GM18861 (cell line): ENCODE results near the gene PRND.
"Not testable (repeated sequence)": the region's sequence is repeated elsewhere in the genome, so short reads cannot be mapped to it uniquely, and the experiment has no call there.

Experiments used
- ATAC-seq: cut with Tn5 transposase; IDR thresholded peaks from one replicate; pipeline ENCODE4 v1.9.1; 2021; ENCODE audit not compliant: unreplicated experiment

Gene PRND, protein sequence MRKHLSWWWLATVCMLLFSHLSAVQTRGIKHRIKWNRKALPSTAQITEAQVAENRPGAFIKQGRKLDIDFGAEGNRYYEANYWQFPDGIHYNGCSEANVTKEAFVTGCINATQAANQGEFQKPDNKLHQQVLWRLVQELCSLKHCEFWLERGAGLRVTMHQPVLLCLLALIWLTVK

DNA sequence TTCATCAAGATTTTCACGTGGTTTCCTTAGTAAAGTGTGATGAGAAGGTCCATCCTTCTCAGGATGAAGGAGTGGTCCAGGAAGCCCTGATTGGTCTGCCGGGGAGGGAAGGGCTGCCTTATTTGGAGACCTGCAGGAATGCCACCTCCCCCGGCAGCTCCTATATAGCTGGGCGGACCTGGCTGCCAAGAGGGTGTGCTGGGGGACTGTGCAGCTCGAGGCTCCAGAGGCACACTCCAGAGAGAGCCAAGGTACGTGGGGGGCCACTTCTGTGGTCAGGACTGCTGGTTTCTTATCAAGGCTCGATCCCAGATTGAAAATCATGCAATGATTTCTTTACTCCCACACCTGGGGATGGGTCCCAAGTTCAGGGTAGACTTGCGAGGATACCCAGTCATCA is at the start of gene PRND:
Gene PRND, plus strand, starts transcription at position 191 of the 400 bp plus-strand sequence. CDS start 2,643 bp downstream, outside the sequence.
- ATAC-seq, result no peak

DNA sequence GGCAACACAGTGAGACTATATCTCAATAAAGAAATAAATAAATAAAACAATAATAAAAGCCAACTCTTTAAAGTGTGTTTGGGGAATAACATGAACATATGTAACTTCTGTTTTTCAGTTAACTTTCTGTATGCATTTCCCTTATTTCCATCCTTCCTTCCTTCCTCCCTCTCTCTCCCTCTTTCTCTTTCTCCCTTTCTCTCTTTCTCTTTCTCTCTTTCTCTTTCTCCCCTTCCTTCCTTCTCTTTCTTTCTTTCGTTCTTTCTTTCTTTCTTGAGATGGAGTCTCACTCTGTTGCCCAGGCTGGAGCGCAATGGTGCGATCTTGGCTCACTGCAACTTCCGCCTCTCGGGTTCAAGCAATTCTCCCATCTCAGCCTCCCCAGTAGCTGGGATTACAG is 48.8 kb upstream of the PRND start:
- ATAC-seq, result no peak

DNA sequence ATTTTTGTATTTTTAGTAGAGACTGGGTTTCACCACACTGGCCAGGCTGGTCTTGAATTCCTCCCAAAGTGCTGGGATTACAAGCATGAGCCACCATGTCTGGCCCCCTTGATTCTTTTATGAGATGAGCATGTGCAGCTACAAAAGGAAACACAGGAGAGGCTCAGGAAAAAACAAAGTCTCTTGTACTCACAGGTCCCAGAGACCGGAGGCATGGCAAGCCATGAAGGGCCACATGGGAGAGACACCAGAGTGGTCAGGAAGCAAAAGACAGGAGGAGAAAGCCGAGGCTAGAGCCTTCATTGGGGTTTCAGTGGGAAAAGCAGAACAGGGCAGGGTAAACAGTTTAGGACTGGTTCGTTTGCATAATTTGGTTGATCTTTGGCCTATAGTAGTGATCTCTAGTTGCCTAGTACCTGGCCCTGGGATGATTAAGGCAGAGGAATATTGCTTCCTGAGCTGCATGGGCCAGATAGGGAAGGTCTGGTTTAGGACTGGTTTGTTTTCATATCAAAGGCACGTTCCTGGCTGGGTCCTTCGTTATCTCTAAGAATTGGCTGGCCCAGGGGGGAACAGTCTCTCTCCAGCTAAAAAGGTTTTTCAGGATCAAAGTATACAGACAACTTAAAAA is 48.2 kb upstream of the PRND start:
- no peak for ATAC-seq

DNA sequence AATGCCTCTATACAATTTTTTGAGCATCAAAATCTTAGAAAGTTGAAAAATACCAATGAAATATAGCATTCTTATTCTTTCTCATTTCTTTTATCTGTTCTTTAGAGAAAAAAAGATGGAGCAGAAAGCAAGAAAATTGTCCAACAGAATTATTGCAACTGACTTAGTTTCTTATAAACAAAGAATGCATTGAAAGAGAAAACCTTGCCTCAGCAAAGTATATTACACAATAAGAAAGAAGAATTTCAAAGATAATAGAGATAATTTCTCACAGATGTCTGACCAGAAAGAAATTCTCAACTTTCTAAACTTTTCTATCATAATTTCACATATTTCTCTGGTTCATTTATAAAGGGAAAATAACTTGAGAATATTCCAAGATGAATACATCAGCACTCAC is 47.0 kb upstream of the PRND start:
- ATAC-seq, result no peak

DNA sequence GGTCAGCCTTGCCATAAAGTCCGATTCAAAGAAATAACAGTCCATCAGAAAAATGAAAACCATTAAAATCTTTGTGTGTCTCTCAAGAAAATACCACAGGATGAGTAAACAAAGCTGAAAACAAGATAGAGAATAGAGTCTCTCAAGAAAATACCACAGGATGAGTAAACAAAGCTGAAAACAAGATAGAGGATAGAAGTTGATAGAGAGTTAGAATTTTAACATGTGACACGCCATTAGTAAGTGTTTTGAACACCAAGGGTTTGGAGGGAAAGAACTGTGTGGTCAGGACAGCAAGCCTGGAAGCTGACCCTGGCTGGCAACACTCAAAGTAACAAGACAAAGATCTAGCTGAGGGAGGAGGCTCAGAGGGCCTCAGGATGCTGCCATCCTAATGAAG is 43.9 kb upstream of the PRND start:
- no peak for ATAC-seq

DNA sequence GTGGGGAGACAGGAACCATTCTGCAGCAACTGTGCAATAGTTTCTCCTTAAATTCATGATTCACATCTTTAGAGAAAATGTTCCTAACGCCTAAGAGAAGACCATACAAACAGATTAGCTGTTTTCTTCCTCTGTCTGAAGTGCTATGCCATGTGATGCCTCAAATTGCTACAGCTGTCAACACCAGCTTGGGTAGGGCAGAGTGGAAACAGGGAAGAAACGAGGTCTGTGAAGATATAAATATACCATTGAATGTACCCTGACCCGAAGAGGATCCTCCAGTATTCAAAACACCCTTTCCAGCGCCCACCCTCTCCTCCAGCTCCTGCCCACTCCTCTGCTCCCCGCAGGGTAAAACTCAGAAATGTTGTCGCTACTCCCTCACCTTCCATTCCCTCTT is 40.3 kb upstream of the PRND start:
- ATAC-seq, result no peak

DNA sequence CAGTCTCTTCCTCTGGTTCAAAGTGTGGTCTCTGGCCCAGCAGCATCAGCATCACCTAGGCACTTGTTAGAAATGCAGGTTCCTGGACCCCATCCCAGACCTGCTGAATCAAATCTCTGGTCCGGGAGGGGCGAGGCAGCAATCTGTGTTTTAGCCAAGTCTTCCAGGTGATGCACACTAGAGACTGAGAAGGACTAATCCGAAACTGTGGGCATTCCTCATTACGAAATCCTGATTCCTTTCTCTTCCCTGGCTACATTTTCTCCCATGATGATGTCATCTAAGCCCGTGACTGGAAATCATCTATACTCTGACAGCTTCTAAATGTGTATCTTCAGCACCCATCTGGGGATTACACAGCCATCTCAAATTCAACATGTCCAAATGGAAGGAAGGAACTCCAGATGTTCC is 39.7 kb upstream of the PRND start:
- no peak for ATAC-seq

DNA sequence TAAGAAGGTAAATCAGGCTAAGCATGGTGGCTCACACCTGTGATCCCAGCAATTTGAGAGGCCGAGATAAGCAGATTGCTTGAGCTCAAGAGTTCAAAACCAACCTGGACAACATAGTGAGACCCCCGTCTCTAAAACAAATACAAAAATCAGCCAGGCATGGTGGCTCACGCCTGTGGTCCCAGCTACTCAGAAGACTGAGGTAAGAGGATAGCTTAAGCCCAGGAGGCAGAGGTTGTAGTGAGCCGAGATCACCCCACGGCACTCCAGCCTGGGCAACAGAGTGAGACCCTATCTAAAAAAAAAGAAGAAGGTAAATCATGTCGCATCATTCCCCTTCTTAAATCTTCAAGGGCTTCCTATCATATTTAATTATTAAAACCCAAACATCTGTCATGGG is 39.0 kb upstream of the PRND start:
- ATAC-seq, result no peak

DNA sequence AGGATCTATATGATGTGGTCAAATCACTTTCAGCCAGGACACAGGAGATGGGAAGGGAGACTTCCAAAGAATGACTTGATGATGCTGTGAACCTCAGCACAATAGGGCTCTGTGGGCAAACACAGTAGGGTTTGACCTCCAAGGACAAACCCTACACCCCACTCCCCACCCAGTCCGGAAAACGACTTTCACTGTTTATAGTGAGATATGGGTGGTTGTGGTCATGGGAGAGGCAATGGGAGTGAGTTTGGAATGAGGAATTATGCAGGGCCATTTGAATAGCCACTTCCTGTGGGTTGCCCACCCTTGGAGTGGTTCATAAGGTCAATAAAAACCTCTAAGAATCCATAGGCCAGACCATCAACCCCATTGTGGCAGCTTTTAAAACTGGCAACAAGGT is 38.4 kb upstream of the PRND start:
- ATAC-seq, result no peak

DNA sequence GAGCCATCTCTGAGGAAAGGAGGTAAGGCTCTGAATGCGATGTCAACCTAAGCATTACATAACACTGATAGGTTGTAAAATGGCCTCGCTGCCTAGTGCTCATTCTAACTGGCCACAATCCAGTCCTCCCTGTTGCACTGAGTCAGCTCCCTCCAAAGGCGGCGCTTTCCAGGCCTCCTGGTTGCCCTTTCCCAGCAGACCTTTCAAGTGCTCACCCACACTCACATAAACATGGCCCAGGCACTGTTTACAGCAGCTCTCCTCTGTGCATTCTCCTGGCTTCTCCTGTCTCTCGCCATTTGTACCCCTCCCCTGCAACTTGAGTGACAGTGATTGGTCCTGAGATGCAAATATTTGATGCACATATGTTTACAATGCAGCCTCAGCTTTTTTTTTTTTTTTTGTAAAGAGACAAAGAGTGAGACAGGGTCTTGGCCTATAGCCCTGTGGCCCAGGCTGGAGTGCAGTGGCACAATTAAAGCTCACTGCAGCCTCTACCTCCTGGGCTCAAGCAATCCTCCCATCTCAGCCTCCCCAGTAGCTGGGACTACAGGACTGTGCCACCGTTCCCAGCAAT is 36.8 kb upstream of the PRND start:
- ATAC-seq, result no peak

DNA sequence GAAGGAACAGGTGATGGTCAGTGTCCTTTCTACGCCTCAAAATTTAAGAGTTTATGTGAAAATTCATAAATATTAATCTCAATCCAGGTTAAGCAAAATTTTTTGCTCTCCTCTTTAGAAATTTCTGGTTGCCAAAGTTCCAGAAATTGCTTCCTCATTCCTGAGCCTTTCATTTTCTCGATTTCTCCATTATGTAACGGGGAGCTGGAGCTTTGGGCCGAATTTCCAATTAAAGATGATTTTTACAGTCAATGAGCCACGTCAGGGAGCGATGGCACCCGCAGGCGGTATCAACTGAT is 35.8 kb upstream of the PRND start:
- no peak for ATAC-seq

DNA sequence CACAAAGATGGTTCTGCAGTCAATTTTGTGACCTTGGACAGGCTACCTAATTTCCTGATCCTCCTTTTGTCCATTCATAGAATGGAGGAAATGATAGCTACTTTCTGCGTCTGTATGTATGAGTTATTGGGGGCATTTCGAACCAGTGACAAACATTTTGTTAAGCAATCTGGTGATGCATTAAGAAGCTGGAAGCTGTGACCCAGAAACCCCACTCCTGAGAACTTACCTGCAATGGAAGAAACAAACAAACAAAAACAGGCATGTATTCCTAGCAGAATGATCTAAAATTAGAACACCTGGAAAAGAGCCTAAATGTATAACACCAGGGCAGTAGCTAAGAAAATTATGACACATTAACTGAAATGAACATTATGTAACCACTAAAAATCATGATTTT is 33.4 kb upstream of the PRND start:
- ATAC-seq, result no peak

DNA sequence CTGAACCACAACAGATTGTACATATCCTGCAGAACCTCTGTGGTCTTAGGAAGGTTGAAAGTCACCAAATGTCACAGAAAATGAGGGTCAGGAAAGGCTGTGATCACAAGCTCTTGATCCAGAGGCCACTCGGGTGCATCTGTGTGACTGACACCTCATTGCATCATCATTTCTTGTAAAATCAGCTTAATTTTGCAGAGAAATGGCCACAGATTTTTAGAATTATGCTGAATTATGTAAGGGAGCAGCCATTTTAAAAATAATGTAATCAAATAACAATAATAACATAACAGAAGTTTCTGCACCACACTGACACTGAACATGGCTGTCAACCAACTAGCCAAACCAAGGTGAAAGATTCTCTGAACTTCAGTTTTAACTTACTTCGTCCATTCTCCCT is 32.5 kb upstream of the PRND start:
- no peak for ATAC-seq

DNA sequence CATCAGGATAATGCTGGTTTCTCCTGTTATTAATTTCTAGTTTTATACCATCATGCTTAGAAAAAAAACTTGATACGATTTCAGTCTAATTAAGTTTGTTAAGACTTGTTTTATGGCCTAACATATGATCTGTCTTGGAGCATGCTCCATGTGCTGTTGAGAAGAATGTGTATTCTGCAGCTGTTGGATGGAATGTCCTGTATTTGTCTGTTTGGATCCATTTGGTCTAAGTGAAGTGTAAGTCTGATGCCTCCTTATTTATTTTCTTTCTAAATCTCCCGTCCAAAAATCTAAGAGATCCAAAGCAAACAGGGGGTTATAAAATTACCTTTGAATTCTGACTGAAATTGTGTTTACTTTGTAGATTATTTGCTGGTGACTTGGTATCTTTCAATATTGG is 30.0 kb upstream of the PRND start:
- no peak for ATAC-seq

DNA sequence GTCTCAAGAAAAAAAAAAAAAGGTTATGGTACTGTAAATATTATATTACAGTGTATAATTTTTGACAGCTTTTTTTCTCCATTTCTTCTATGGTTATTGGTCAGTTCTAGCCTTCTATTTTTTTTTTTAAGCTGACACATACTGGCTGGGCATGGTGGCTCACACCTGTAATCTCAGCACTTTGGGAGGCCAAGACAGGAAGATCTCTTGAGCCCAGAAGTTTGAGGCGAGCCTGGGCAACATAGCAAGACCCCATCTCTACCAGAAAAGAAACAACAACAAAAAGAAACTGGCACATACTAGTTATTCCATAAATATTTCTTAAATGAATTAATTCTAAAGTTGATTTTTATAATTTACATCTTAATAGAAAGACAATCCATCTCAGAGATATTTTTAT is 27.6 kb upstream of the PRND start:
- ATAC-seq, result no peak

DNA sequence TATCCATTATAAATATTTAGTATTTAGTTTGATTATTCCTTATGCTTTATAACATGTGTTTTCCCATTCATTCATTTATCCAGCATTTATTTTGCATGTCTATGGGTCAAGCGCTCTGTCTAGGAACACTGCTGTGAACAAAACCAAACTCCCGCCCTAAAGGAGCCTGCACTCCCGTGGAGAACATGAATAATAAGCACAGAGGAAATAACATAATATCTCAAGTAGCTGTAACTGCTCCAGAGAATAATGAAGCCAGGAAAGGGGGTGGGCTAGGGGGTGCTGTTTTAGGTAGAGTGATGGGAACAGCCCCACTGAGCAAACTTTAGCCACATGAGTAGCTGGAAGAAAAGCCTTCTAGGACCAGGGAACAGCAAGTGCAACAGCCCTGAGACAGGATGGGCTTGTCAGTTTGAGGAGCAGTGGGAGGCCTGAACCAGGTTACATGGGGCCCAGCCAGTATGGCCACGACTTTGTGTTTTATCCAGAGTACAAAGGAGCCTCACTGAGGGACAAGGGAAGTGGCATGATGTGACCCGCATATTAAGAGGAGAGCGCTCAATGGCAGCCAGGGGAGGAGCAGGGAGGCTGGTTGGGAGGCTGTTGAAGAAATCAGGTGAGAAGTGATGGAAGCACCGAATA is 24.4 kb upstream of the PRND start:
- ATAC-seq, result no peak

DNA sequence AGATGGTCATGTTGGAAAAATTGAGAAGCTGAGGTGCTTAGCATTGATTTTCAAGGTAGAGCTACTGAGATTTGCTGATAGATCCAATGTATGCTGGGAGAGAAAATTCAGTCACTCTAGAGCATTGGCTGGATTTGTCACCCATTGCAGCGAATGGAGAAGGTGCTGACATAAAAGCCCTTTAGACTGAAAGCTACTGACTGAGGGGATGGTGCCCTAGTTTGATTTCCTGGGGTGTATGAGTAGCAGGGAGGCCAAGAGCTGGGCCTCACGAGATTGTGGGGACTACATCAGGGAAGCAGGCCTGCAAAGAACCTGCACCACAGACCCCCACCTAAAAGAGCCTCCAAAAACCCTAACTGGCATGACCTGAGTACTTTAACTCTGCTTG is 23.9 kb upstream of the PRND start:
- ATAC-seq, result no peak

DNA sequence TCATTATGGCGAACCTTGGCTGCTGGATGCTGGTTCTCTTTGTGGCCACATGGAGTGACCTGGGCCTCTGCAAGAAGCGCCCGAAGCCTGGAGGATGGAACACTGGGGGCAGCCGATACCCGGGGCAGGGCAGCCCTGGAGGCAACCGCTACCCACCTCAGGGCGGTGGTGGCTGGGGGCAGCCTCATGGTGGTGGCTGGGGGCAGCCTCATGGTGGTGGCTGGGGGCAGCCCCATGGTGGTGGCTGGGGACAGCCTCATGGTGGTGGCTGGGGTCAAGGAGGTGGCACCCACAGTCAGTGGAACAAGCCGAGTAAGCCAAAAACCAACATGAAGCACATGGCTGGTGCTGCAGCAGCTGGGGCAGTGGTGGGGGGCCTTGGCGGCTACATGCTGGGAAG is 22.5 kb upstream of the PRND start:
- no peak for ATAC-seq

DNA sequence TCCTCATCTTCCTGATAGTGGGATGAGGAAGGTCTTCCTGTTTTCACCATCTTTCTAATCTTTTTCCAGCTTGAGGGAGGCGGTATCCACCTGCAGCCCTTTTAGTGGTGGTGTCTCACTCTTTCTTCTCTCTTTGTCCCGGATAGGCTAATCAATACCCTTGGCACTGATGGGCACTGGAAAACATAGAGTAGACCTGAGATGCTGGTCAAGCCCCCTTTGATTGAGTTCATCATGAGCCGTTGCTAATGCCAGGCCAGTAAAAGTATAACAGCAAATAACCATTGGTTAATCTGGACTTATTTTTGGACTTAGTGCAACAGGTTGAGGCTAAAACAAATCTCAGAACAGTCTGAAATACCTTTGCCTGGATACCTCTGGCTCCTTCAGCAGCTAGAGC is 21.8 kb upstream of the PRND start:
- no peak for ATAC-seq

DNA sequence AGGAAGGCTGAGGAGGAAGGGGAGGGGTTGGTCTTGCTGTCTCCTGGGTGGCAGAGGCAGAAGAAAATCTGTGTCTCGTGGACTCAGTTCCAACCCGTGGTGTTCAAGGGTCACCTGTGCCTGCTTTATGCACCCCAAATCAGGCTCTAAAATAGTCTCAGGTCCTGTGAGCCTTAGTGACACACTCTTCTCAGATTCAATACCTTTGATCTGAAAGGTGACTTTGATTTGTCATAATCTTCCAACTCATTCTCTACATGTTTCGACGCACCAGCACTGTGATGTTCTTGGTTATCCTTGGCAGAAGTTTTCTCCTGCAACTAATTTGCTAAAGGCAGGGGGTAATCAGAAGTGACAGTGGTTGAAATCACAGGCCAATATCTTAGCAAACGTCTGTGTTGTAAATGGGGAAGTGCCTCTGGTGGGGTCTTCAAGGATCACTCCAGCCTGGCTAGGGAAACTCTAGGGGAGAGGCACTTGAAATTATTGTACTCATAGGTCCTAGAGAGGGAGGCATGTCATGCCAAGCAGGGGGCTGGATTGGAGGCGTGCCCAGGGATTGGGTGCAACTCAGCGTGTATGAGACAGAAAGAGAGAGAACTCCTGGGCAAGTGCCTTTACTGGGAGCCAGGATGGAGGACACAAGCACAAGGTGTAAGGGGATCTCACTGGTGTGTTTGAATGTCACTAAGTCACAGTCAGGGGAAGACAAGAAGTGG is 19.0 kb upstream of the PRND start:
- no peak for ATAC-seq

DNA sequence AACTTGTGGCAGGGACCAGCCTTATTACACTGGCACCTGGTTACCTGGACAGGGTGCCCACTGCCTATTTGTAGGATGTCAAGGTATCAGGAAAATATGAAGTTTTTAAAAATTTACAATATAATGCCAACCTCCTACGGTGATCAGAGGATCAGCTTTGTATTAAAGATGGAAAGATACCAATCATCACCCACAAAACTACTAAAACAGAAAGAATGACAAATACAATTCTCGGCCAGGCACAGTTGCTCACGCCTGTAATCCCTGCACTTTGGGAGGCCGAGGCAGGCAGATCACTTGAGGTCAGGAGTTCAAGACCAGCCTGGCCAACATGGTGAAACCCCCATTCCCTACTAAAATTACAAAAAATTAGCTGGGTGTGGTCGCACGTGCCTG is 18.4 kb upstream of the PRND start:
- no peak for ATAC-seq

DNA sequence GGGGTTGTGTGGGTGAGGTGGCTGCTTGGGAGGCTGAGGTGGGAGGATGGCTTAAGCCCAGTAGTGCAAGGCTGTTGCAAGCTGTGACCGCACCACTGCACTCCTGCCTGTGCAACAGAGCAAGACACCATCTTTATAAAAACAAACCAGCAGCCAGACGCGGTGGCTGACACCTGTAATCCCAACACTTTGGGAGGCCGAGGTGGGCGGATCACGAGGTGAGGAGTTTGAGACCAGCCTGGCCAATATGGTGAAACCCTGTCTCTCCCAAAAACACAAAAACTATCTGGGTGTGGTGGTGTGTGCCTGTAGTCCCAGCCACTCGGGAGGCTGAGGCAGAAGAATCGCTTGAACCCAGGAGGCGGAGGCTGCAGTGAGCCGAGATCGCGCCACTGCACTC is 14.8 kb upstream of the PRND start:
- ATAC-seq, result not testable (repeated sequence)
